Transverse colon (tissue), 3 donors: ENCODE results near the gene NUTM2B.
"Not testable (repeated sequence)": the region's sequence is repeated elsewhere in the genome, so short reads cannot be mapped to it uniquely, and the experiment has no call there.

ENCODE experiments used
- CTCF ChIP-seq, 5 experiments: fragments of 200-600 bp in 3 of 5; fragments of 450-650 bp in 2 of 5; sonication (generic) in 3 of 5; IDR thresholded peaks; 1 replicate in 2 of 5; 2 replicates in 3 of 5; pipeline ENCODE4 v1.5.1; 2016 to 2017; ENCODE audit warnings: antibody characterized with exemption in 5 of 5, inconsistent platforms in 3 of 5, mild to moderate bottlenecking in 2 of 5, moderate library complexity in 1 of 5
- POLR2A ChIP-seq: fragments of 450-650 bp; IDR thresholded peaks from one replicate; pipeline ENCODE4 v1.6.1; 2016; ENCODE audit warnings: antibody characterized with exemption, mild to moderate bottlenecking, moderate library complexity

GRCh38 chr10:79683884-79684720 lies 18.9 kb upstream of the NUTM2B start:
- TF ChIP-seq CTCF (IDR thresholded peaks at IDR 0.05); POLR2A: not testable (repeated sequence)
